GM23338 (cell line): Measurements from ENCODE around the gene NME9.

Source experiments
- CREB1 ChIP-seq: fragments of 250-450 bp; sonication (Bioruptor Pico); IDR thresholded peaks from 2 replicates; pipeline ENCODE4 v1.5.0; 2020; ENCODE audit warnings: low read depth, mild to moderate bottlenecking, moderate library complexity
- EZH2 ChIP-seq: fragments of 200-600 bp; sonication (generic); IDR thresholded peaks from one replicate; pipeline ENCODE4 v1.8.0; 2017; ENCODE audit warnings: antibody characterized with exemption, mild to moderate bottlenecking, low read depth; ENCODE audit not compliant: unreplicated experiment
- EZH2phosphoT487 ChIP-seq: fragments of 200-600 bp; sonication (generic); IDR thresholded peaks from one replicate; pipeline ENCODE4 v1.8.1; 2018; ENCODE audit warnings: antibody characterized with exemption; ENCODE audit not compliant: unreplicated experiment
- TF ChIP-seq, protein P1 (sequence below), 2 experiments: fragments of 200-600 bp in 1 of 2; sonication (generic) in 1 of 2; conservative IDR thresholded peaks; 2 replicates each; pipeline versions ENCODE4 v1.5.1 to v1.6.1; 2016 to 2017; ENCODE audit warnings: antibody characterized with exemption in 2 of 2, low read depth in 2 of 2, mild to moderate bottlenecking in 2 of 2, moderate library complexity in 1 of 2
- TF ChIP-seq, protein P2 (sequence below): IDR thresholded peaks from one replicate; pipeline ENCODE4 v1.6.1; 2018; ENCODE audit warnings: antibody characterized with exemption; ENCODE audit not compliant: unreplicated experiment

GRCh38 chr3:138267083-138267482 lies 62.6 kb downstream of the NME9 start:
- TF ChIP-seq EZH2phosphoT487 (no peak), EZH2 (no peak), CREB1 (CRISPR knock-in tag) (no peak)
- TF ChIP-seq, protein P1, sequence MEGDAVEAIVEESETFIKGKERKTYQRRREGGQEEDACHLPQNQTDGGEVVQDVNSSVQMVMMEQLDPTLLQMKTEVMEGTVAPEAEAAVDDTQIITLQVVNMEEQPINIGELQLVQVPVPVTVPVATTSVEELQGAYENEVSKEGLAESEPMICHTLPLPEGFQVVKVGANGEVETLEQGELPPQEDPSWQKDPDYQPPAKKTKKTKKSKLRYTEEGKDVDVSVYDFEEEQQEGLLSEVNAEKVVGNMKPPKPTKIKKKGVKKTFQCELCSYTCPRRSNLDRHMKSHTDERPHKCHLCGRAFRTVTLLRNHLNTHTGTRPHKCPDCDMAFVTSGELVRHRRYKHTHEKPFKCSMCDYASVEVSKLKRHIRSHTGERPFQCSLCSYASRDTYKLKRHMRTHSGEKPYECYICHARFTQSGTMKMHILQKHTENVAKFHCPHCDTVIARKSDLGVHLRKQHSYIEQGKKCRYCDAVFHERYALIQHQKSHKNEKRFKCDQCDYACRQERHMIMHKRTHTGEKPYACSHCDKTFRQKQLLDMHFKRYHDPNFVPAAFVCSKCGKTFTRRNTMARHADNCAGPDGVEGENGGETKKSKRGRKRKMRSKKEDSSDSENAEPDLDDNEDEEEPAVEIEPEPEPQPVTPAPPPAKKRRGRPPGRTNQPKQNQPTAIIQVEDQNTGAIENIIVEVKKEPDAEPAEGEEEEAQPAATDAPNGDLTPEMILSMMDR (conservative IDR thresholded peaks at IDR 0.05; ENCODE audit: low read depth in 2 of 2), result no peak
- TF ChIP-seq, protein P2, sequence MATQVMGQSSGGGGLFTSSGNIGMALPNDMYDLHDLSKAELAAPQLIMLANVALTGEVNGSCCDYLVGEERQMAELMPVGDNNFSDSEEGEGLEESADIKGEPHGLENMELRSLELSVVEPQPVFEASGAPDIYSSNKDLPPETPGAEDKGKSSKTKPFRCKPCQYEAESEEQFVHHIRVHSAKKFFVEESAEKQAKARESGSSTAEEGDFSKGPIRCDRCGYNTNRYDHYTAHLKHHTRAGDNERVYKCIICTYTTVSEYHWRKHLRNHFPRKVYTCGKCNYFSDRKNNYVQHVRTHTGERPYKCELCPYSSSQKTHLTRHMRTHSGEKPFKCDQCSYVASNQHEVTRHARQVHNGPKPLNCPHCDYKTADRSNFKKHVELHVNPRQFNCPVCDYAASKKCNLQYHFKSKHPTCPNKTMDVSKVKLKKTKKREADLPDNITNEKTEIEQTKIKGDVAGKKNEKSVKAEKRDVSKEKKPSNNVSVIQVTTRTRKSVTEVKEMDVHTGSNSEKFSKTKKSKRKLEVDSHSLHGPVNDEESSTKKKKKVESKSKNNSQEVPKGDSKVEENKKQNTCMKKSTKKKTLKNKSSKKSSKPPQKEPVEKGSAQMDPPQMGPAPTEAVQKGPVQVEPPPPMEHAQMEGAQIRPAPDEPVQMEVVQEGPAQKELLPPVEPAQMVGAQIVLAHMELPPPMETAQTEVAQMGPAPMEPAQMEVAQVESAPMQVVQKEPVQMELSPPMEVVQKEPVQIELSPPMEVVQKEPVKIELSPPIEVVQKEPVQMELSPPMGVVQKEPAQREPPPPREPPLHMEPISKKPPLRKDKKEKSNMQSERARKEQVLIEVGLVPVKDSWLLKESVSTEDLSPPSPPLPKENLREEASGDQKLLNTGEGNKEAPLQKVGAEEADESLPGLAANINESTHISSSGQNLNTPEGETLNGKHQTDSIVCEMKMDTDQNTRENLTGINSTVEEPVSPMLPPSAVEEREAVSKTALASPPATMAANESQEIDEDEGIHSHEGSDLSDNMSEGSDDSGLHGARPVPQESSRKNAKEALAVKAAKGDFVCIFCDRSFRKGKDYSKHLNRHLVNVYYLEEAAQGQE, result no peak
